CD1c-positive myeloid dendritic cell (primary cell): Measurements from ENCODE around the gene AJUBA.
"Not testable (repeated sequence)": the region's sequence is repeated elsewhere in the genome, so short reads cannot be mapped to it uniquely, and the experiment has no call there.

Experiments used
- DNase-seq: peaks from one replicate; pipeline ENCODE4 v3.0.0-alpha.2; 2016; ENCODE audit errors: extremely low spot score

Gene AJUBA

DNA sequence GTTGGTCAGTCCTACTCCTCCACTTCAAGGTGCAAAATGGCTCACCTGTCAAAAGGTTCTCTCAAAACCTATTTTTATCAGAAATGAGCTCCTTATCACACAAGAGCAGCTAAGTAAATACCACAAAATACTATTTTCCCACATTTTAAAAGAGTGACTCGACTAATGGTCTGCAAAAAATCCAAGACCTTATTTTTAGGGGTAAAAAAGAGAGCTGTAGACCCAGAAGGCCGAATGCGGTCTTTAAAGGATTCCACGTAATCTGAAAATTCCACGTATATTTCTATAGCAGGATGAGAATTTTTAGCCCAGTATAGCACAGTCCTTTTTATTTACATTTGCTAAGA, 23.8 kb upstream of the AJUBA start:
- no peak for DNase-seq

- DNase-seq: no peak
Observed at GRCh38 chr14:23005451-23006187, 23.3 kb upstream of the AJUBA start.

GRCh38 chr14:23004274-23004673, 21.9 kb upstream of the AJUBA start:
- DNase-seq: not testable (repeated sequence)

- DNase-seq: no peak
Observed at GRCh38 chr14:23002592-23002991, 20.2 kb upstream of the AJUBA start.

GRCh38 chr14:23000860-23001259, 18.5 kb upstream of the AJUBA start:
- no peak for DNase-seq

DNA sequence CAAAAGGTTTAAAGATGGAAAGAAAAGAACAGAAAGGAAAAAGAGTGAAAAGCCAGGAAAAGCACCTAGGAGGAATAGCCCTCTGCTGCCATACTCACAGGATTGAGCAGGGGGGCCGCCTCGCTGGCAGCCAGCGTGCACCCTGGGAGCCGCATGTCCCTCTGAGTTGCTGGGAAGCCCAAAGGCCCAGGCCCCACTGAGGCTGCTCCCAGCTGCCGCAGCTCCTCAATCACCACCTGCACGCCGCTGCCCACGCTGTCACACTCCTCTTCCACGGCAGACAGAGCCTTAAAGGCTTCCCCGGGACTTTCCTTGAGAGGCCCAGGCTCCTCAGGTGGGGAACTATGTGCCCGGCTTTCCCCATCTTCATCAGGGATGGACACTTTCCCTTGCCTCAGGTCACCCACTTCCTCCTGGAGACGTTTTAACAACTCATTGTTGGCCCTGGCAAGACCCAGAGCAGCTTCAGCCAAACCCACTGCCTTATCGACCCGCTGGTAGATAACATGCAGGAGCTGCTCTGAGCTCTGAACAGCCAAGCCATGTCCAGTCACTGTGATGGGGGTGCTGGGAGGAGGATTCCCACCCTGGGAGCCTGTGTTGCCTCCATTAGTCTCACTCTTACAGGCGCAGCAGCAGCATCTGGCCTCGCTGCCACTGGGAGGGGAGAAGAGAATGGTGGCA, 16.1 kb upstream of the AJUBA start:
- no peak for DNase-seq

DNA sequence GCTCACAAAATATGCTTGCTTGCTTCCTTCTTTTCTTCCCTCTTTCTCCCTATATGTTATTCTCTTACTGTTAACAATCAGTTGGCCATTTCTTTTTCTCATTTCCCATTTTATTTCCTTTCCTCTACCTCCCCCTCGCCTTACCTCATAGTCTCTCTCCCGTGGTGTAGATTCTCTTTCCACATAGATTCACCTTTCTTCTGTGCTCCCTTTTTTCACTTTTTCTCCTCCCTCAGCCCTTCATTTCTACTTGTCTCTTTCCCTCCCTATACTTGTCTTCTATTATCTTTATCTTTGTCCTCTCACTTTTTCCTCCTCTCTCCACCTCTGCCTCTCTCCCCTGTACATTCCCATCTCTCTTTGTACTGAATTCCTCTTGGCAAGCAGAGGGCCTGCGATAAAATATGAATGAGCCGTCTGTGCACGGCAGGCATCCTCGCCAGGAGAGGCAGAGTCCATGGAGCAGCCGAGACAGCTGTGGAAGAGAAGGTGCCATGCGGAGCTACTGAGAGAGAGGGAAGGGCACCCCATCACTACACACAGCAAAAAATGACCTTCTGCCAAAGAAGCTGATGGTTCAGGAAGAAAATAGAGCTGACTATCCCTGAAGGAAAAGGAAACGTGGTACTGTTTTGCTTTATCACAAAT, 15.4 kb upstream of the AJUBA start:
- no peak for DNase-seq

GRCh38 chr14:22996768-22997654, 14.7 kb upstream of the AJUBA start:
- no peak for DNase-seq

DNA sequence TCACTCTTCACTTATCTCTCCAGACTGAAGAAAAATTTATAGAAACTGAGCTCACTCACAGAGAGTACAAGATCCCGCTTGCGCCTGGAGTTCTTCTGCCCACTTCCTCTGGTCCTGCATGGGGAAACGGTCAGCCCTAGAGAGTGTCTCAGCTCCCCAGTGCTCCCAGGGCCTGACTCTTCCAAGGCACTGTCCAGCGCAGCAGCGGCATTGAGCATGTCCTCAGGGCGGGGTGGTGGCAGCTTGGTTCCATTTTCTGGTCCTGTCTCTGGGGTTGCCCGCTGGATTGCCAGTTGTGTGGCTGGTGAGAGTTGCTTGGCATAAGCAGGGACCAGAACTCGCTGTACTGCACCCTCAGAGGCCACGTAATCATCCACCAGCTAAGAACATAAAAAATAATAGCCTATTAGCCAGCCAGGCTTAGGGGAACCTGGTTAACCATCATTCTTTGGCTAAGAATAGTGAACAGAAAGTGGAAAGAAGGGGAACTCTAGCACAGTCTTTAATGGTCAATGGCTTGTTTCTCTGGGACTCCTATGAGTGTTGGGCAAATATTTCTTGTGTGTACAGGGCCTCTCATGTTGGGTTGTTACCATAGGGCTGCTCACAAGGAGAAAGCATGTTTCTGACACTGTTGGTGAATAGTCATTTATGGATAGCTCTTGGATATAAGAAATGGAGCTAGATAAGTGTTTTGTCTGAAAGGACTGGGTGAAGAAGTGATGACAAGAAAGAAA, 13.7 kb upstream of the AJUBA start:
- DNase-seq: no peak

GRCh38 chr14:22994762-22995275, 12.5 kb upstream of the AJUBA start:
- no peak for DNase-seq

DNA sequence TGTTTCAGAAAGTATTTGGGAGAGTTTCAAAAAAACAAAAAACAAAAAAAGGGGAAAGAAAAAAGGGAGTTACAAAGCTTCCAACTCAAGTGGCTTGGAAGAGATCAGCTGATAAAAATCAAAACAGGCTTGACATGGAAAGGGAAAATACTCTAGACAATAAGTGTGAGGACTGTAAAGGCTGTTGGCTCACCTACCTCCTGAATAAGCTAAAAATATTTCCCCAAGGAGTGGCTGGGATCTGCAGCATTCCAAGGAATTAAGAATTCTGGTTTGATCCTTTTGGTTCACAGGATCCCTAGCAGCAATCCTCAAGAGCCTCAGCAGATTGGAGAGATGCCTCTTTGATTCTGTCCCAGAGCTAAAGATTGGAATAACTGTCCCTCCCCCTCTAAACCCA, 11.2 kb upstream of the AJUBA start:
- no peak for DNase-seq

DNA sequence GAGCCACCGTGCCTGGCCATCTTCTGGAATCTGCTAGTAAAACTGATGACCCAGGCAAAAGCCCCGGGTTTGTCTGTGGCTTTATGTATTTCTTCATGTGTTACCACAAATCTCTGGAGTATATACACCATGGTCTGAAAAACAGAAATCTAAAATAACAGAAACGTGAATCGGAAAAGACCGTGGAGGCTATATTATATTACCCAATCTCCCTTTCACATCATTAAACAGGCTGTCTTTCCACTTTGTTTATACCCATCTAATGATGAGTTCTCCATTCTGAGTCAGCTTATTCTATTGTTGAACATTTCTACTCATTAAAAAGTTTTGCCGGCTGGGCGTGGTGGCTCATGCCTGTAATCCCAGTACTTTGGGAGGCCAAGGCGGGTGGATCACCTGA, 9.5 kb upstream of the AJUBA start:
- DNase-seq: no peak

DNA sequence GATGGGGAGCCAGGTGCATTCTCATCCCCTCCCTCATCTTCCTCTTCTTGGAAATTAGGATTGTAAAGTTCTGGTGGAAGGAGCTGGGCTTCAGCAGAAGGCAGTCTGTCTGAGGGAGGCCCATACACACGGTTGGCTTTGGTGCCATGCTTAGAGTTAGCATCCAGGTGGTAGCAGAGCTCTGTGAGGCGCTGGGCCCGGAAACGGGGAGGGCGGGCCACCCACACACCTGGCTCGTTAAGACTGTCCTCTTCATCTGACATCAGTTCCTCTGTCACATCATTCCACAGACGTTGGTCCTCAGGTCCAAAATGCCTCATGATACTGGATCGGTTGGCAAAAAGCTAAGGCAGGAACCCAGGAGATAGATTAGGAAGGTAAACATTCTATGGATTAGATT, 4.9 kb upstream of the AJUBA start:
- DNase-seq: no peak

- peak; percentile 92 for DNase-seq
Observed at GRCh38 chr14:22986508-22987054, 4.2 kb upstream of the AJUBA start.

- DNase-seq: no peak
Observed at GRCh38 chr14:22985894-22986507, 3.6 kb upstream of the AJUBA start.

DNA sequence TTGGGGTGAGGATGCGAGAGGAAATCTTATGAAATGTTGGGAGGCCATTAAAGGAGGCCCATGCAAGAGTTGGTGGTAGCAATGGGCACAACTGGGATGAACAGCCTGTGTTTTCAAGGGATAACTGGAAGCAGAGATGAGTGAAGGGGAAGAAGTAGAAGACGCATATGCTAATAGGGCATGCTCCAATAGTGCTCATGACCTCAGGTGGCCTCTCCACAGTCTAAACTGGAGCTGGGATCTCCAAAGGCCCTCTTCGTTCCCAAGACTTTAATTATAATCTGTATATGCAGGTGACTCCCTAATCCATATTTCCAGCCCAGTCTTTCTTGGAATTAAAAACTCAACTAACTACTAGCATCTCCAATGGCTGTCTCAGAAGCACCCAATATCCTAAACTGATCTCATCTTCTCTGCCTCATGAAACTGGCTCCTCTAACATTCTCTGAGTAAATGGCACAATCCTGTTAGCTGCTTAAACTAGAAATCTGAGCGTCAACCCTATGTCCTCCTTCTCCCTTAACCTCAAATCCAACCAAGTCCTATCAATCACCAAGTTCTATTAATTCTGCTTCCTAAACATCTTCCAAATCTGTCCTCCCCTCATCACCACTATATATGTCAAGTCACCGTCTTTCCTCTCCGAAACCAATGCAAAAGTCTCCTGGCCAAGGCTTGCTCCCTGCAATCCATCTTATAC, 2.8 kb upstream of the AJUBA start:
- DNase-seq: no peak

- no peak for DNase-seq
Observed at GRCh38 chr14:22981876-22982476, 375 bp downstream of the AJUBA start.

DNA sequence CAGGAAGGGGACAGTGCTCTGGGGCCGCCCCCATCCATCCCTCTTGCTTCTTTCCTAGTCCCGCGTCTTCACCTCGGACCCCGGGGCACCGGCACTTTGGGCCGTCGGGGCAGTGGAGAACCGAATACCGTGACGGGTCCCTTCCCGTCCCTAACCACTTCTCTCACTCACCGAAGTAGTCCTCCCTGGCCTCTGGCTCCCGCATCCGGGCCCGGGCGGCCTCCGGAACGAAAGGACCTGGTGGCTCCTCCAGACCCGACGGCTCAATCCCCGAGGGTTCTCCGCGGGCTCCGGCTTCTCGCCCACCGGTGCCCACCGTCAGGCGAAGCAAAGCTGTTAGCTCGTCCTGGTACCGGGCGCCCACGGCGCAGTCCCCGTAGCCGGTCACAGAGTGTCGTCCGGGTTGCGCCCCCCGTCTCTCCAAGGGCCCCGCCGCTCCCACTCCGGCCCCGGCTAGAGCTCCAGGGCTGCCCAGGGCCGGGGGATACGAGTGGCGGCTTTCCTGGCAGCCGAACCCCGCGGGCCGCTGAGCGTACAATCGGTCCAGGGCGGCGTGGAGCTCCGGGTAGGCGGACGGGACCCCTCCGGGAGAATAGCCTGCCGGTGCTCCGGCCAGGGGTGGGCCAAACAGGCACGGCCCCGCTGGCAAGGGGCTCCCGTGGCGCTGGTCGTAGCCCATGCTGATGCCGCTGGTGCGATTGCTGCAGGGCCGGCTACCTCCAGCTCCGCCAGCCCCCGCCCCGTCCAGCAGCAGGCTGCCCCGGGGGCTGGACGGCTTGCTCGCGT, 1.1 kb downstream of the AJUBA start:
- DNase-seq: no peak

- DNase-seq: peak; percentile 3
Observed at GRCh38 chr14:22980672-22981089, 1.7 kb downstream of the AJUBA start.
